OCI-LY7 (cell line): ENCODE measurements around the gene PLEKHG4B. TPM values are rescaled to one million over a fixed set of nuclear protein-coding genes. Genes with fewer than 3 reads are reported as not detected.

Source experiments
- BruUV-seq: library from RNA; stranded (reverse); fragments of 400-500 nt; replicated peaks from 2 replicates; lab custom pipeline; 2021; lab: Mats Ljungman, UMichigan
- CTCF ChIA-PET: fragments of 300-600 bp; sonication (Branson Sonifier 250); formaldehyde crosslinking; loops from one replicate; lab custom pipeline; 2022; ENCODE audit warnings: antibody characterized with exemption; ENCODE audit not compliant: unreplicated experiment; lab: Charles Lee
- POLR2A ChIA-PET: fragments of 300-600 bp; sonication (Branson Sonifier 250); formaldehyde crosslinking; loops from one replicate; lab custom pipeline; 2022; ENCODE audit warnings: antibody characterized with exemption; lab: Charles Lee
- DNase-seq: peaks from one replicate; pipeline ENCODE4 v3.0.0-alpha.2; 2015; ENCODE audit warnings: low spot score
- H2AFZ ChIP-seq: fragments of 200-600 bp; sonication (generic), shearing (Covaris generic); 2 replicates; pipeline ENCODE4 v1.6.1; 2014; ENCODE audit warnings: mild to moderate bottlenecking, antibody characterized with exemption, low read length, moderate library complexity
- H3K27ac ChIP-seq: fragments of 200-600 bp; sonication (generic); 2 replicates; pipeline ENCODE4 v1.5.1; 2014; ENCODE audit warnings: mixed run types, low read depth, mild to moderate bottlenecking, moderate library complexity, low read length, inconsistent platforms; ENCODE audit not compliant: poor library complexity, severe bottlenecking
- H3K36me3 ChIP-seq: fragments of 200-600 bp; sonication (generic); 2 replicates; pipeline ENCODE4 v1.6.1; 2014; ENCODE audit warnings: mild to moderate bottlenecking, antibody characterized with exemption, low read length, moderate library complexity, mixed read lengths; ENCODE audit not compliant: insufficient read depth
- H3K4me1 ChIP-seq: fragments of 200-600 bp; sonication (generic); 2 replicates; pipeline ENCODE4 v1.5.1; 2014; ENCODE audit warnings: mild to moderate bottlenecking, low read length; ENCODE audit not compliant: insufficient read depth, poor library complexity, severe bottlenecking
- H3K4me2 ChIP-seq: fragments of 200-600 bp; sonication (generic); 2 replicates; pipeline ENCODE4 v1.6.1; 2014; ENCODE audit warnings: mild to moderate bottlenecking, low read length
- H3K4me3 ChIP-seq: fragments of 200-600 bp; sonication (generic); 2 replicates; pipeline ENCODE4 v1.5.1; 2014; ENCODE audit warnings: mild to moderate bottlenecking, low read depth, low read length; ENCODE audit not compliant: poor library complexity, severe bottlenecking
- H3K79me2 ChIP-seq: fragments of 200-600 bp; sonication (generic); 2 replicates; pipeline ENCODE4 v1.6.1; 2016; ENCODE audit warnings: low read depth, mild to moderate bottlenecking, low read length, moderate library complexity, mixed read lengths; ENCODE audit not compliant: insufficient read depth
- H3K9me2 ChIP-seq: fragments of 200-600 bp; sonication (generic); 2 replicates; pipeline ENCODE4 v1.6.1; 2016; ENCODE audit warnings: mild to moderate bottlenecking, low read length, mixed read lengths; ENCODE audit not compliant: insufficient read depth
- H3K9me3 ChIP-seq: fragments of 200-600 bp; sonication (generic); 2 replicates; pipeline ENCODE4 v1.6.1; 2014; ENCODE audit warnings: mild to moderate bottlenecking, mixed run types, low read length, mixed read lengths
- H4K20me1 ChIP-seq: fragments of 200-600 bp; sonication (generic); 2 replicates; pipeline ENCODE4 v1.6.1; 2014; ENCODE audit warnings: mild to moderate bottlenecking, antibody characterized with exemption, low read length, moderate library complexity, mixed read lengths; ENCODE audit not compliant: insufficient read depth
- EZH2phosphoT487 ChIP-seq: fragments of 200-600 bp; sonication (generic); IDR thresholded peaks from 2 replicates; pipeline ENCODE4 v1.6.1; 2018; ENCODE audit warnings: low read depth, borderline replicate concordance, mild to moderate bottlenecking, mixed run types, antibody characterized with exemption, low read length, moderate library complexity, mixed read lengths
- intact Hi-C: fragments of 100-400 bp; cut with micrococcal nuclease; formaldehyde crosslinking; loops from one replicate; pipeline ENCODE4 v1.10.0; 2022; ENCODE audit not compliant: unreplicated experiment
- total RNA-seq, 2 experiments: library from RNA; depleted of rRNA in 1 of 2; stranded (reverse); fragments of >200 nt in 1 of 2; shearing (Covaris generic) in 1 of 2; gene quantifications; 2 replicates each; pipeline ENCODE4 v1.2.3, GENCODE V29; 2014 to 2022
- TF ChIP-seq, protein P1 (sequence below): fragments of 200-600 bp; sonication (generic); conservative IDR thresholded peaks from 2 replicates; pipeline ENCODE4 v1.5.1; 2014; ENCODE audit warnings: mild to moderate bottlenecking, antibody characterized with exemption, low read length, moderate library complexity, mixed read lengths

The PLEKHG4B gene
- total RNA-seq, 2 experiments from 2014 or later, result 0.30 to 0.41 TPM

DNA sequence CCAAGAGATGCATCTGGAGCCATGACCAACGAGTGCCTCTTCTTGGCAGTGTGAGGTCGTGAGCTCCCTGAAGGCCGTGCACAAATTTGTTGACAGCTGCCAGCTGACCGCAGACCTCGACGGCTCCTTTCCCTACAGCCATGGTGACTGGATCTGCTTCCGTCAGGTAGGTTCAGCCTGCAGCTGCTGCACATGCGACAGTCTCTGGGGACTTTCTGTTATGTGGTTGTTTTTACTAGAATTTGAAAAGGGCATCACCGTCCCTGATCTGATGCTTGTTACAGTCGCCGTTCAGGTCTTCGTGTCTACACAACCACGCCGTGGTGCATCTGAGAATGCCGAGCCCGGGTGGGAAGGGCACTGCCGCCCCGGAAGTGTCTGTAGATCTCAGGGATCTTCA lies 62.9 kb downstream of the PLEKHG4B start:
- no peak for DNase-seq
- no peaks in the 10 kb centered on the region for H3K9me2 ChIP-seq
- intact Hi-C loops, result no loop called here
- no peaks in the 10 kb centered on the region for H3K36me3 ChIP-seq
- no peaks in the 10 kb centered on the region for H4K20me1 ChIP-seq
- H3K4me1 ChIP-seq, result no peaks in the 10 kb centered on the region
- no peaks in the 10 kb centered on the region for H3K9me3 ChIP-seq
- ChIA-PET POLR2A (no interaction called here), CTCF (no interaction called here)
- H3K4me2 ChIP-seq, result no peak overlapping the region
- no peak overlapping the region for H3K4me3 ChIP-seq
- TF ChIP-seq, protein P1, sequence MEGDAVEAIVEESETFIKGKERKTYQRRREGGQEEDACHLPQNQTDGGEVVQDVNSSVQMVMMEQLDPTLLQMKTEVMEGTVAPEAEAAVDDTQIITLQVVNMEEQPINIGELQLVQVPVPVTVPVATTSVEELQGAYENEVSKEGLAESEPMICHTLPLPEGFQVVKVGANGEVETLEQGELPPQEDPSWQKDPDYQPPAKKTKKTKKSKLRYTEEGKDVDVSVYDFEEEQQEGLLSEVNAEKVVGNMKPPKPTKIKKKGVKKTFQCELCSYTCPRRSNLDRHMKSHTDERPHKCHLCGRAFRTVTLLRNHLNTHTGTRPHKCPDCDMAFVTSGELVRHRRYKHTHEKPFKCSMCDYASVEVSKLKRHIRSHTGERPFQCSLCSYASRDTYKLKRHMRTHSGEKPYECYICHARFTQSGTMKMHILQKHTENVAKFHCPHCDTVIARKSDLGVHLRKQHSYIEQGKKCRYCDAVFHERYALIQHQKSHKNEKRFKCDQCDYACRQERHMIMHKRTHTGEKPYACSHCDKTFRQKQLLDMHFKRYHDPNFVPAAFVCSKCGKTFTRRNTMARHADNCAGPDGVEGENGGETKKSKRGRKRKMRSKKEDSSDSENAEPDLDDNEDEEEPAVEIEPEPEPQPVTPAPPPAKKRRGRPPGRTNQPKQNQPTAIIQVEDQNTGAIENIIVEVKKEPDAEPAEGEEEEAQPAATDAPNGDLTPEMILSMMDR, result no peak
- no peak for TF ChIP-seq EZH2phosphoT487
- H2AFZ ChIP-seq, result no peak overlapping the region
- no peaks in the 10 kb centered on the region for H3K79me2 ChIP-seq
- H3K27ac ChIP-seq, result no peak overlapping the region
- BruUV-seq, result no TSS peak

DNA sequence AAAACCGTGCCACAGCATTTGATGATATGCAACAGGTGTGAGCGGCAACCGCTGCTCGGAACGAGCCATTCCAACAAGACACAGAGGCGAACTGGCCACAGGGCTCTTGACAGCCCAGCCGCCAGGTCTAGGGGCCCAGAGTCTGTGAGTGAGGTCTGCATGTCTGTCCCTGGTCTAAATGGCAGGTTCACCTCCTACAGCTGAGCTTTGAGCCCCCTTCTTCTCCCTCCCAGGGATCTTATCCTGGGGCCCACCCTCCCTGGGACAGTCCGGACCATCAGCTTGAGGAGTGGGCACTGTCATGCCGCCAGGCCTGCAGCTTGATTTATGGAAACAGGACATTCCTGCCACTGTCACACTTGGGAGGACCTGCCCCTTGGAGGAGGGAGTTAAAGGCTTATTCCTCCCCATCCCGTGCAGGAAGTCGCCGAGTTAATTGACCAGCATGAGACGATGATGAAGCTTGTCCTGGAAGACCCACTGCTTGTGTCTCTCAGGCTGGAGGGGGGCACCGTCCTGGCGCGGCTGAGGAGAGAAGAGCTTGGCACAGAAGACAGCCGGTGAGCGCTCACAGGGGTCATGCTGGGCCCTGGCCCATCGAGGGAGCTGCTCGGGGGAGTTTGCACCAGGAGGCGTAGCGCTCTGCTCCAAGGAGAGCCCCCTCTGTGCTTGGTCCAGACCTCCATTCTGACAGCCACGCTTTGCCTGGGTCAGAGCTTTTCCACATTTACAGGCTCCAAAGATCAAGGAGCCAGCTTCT lies 63.9 kb downstream of the PLEKHG4B start:
- no TSS peak for BruUV-seq
- Histone ChIP-seq H3K4me3 (no peak overlapping the region), H3K36me3 (no peaks in the 10 kb centered on the region), H3K27ac (no peak overlapping the region), H3K9me2 (no peaks in the 10 kb centered on the region), H2AFZ (no peak overlapping the region), H3K9me3 (no peaks in the 10 kb centered on the region), H3K79me2 (no peaks in the 10 kb centered on the region), H3K4me2 (no peak overlapping the region), H4K20me1 (no peaks in the 10 kb centered on the region), H3K4me1 (no peaks in the 10 kb centered on the region)
- no peak for DNase-seq
- intact Hi-C loops, result no loop called here
- TF ChIP-seq EZH2phosphoT487, result no peak
- TF ChIP-seq, protein P1, result no peak
- ChIA-PET POLR2A (no interaction called here), CTCF (no interaction called here)

DNA sequence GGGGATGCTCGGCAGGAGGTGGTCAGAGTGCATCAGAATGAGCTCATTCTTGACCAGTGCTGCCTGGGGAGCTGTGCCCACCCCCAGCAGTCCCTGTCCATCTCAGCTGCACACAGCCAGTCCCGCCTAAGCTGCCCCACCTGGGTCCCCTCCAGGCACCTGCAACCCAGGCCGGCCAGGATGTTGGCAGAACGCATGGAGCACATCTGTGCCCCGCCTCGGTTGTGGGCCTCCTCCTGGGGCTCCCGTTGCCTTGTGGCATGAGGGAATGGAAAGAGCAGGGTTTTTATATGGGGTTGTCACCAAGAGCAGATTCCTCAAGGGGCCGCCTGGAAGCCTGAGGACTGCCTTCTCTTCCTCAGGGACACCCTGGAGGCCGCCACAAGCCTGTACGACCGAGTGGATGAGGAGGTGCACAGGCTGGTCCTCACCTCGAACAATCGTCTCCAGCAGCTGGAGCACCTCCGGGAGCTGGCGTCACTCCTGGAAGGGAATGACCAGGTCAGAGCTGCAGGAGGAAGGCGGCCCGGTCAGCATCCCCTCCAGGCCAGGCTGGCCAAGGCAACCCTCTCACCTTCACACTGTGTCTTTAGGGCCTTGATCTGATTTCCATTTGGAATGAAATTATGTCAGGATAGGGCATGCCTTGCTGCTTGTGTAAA lies 64.6 kb downstream of the PLEKHG4B start:
- CTCF ChIA-PET, result no interaction called here
- DNase-seq, result no peak
- no peaks in the 10 kb centered on the region for H3K9me3 ChIP-seq
- H3K4me3 ChIP-seq, result no peak overlapping the region
- no peak overlapping the region for H3K4me2 ChIP-seq
- no TSS peak for BruUV-seq
- H2AFZ ChIP-seq, result no peak overlapping the region
- no peaks in the 10 kb centered on the region for H3K36me3 ChIP-seq
- TF ChIP-seq, protein P1, result no peak
- TF ChIP-seq EZH2phosphoT487, result no peak
- POLR2A ChIA-PET, result no interaction called here
- no peaks in the 10 kb centered on the region for H3K4me1 ChIP-seq
- no peaks in the 10 kb centered on the region for H3K9me2 ChIP-seq
- intact Hi-C loops, result no loop called here
- no peaks in the 10 kb centered on the region for H4K20me1 ChIP-seq
- H3K27ac ChIP-seq, result no peak overlapping the region
- no peaks in the 10 kb centered on the region for H3K79me2 ChIP-seq
